IMR-90 (cell line): ENCODE results near the gene TNFRSF14. TPM values are rescaled to one million over a fixed set of nuclear protein-coding genes. Genes with fewer than 3 reads are reported as not detected.

ENCODE experiments used
- ATAC-seq: fragments of 200-7000 bp; cut with Tn5 transposase; 2 replicates; pipeline ENCODE4 v1.9.1; 2020; ENCODE audit warnings: low read depth, mild to moderate bottlenecking, moderate library complexity
- BruUV-seq: library from RNA; stranded (reverse); fragments of 400-500 nt; replicated peaks from 2 replicates; lab custom pipeline; 2021; lab: Mats Ljungman, UMichigan
- CTCF ChIA-PET: fragments of 300-600 bp; formaldehyde crosslinking; extraction: SDS; loops from one replicate; lab custom pipeline; 2021; ENCODE audit warnings: antibody characterized with exemption; lab: Yijun Ruan, JAX
- POLR2A ChIA-PET: fragments of 300-600 bp; sonication (Branson Sonifier 250); formaldehyde crosslinking; loops from one replicate; lab custom pipeline; 2022; ENCODE audit warnings: antibody characterized with exemption; ENCODE audit not compliant: unreplicated experiment; lab: Charles Lee
- DNase-seq: peaks from one replicate; pipeline ENCODE4 v3.0.0; 2013
- H2AFZ ChIP-seq: replicated peaks from 2 replicates; pipeline ENCODE3; 2013; ENCODE audit warnings: low read length, mild to moderate bottlenecking; ENCODE audit not compliant: poor library complexity
- H2AK5ac ChIP-seq: 2 replicates; pipeline ENCODE4 v1.6.1; 2013; ENCODE audit warnings: low read depth, low read length, inconsistent platforms
- H2AK9ac ChIP-seq: replicated peaks from 2 replicates; pipeline ENCODE3; 2013; ENCODE audit warnings: mild to moderate bottlenecking, low read depth, low read length, moderate library complexity; ENCODE audit not compliant: poor library complexity
- H2BK120ac ChIP-seq: 2 replicates; pipeline ENCODE4 v1.6.1; 2013; ENCODE audit warnings: low read depth, low read length, inconsistent platforms
- H2BK15ac ChIP-seq: 3 replicates; pipeline ENCODE4 v1.6.1; 2013; ENCODE audit warnings: low read depth, low read length, inconsistent platforms
- H2BK20ac ChIP-seq: 2 replicates; pipeline ENCODE4 v1.6.1; 2013; ENCODE audit warnings: low read depth, mild to moderate bottlenecking, inconsistent platforms, low read length, moderate library complexity
- H2BK5ac ChIP-seq: 2 replicates; pipeline ENCODE4 v1.6.1; 2013; ENCODE audit warnings: mild to moderate bottlenecking, low read depth, low read length, inconsistent platforms; ENCODE audit not compliant: poor library complexity, severe bottlenecking
- H3K14ac ChIP-seq: replicated peaks from 2 replicates; pipeline ENCODE4 v1.6.1; 2013; ENCODE audit warnings: low read depth, low read length, inconsistent platforms
- H3K18ac ChIP-seq: 2 replicates; pipeline ENCODE4 v1.6.1; 2013; ENCODE audit warnings: low read depth, low read length, control low read depth
- H3K23ac ChIP-seq: 2 replicates; pipeline ENCODE4 v1.6.1; 2013; ENCODE audit warnings: low read depth, low read length, inconsistent platforms
- H3K27ac ChIP-seq: 2 replicates; pipeline ENCODE4 v1.5.1; 2013; ENCODE audit warnings: mild to moderate bottlenecking, control low read depth, low read length; ENCODE audit not compliant: insufficient read depth
- H3K27me3 ChIP-seq: 2 replicates; pipeline ENCODE4 v1.6.1; 2013; ENCODE audit warnings: low read length; ENCODE audit not compliant: control insufficient read depth, insufficient read depth
- H3K36me3 ChIP-seq: 2 replicates; pipeline ENCODE4 v1.6.1; 2013; ENCODE audit warnings: low read length, mixed read lengths; ENCODE audit not compliant: control insufficient read depth, insufficient read depth
- H3K4ac ChIP-seq: 2 replicates; pipeline ENCODE4 v1.6.1; 2013; ENCODE audit warnings: low read depth, low read length, inconsistent platforms
- H3K4me1 ChIP-seq: 2 replicates; pipeline ENCODE4 v1.6.1; 2013; ENCODE audit warnings: low read length, mixed read lengths; ENCODE audit not compliant: control insufficient read depth, insufficient read depth
- H3K4me2 ChIP-seq: 2 replicates; pipeline ENCODE4 v1.6.1; 2013; ENCODE audit warnings: low read depth, mild to moderate bottlenecking, control low read depth, low read length, moderate library complexity
- H3K4me3 ChIP-seq: 2 replicates; pipeline ENCODE4 v1.5.1; 2013; ENCODE audit warnings: low read depth, mild to moderate bottlenecking, control low read depth, low read length, moderate library complexity; ENCODE audit not compliant: insufficient read depth
- H3K56ac ChIP-seq: 2 replicates; pipeline ENCODE4 v1.6.1; 2013; ENCODE audit warnings: low read length, inconsistent platforms; ENCODE audit not compliant: insufficient read depth; ENCODE audit errors: extremely low read depth
- H3K79me1 ChIP-seq, 2 experiments: 2 replicates each; pipeline ENCODE4 v1.6.1; 2013; ENCODE audit warnings: low read length in 2 of 2, inconsistent platforms in 1 of 2, low read depth in 1 of 2
- H3K9ac ChIP-seq: 2 replicates; pipeline ENCODE4 v1.6.1; 2013; ENCODE audit warnings: low read depth, low read length, control low read depth
- H3K9me1 ChIP-seq: 2 replicates; pipeline ENCODE4 v1.6.1; 2013; ENCODE audit warnings: low read length, inconsistent platforms; ENCODE audit not compliant: insufficient read depth
- H3K9me3 ChIP-seq: 2 replicates; pipeline ENCODE4 v1.6.1; 2013; ENCODE audit warnings: low read length; ENCODE audit not compliant: control insufficient read depth, insufficient read depth
- H4K20me1 ChIP-seq: 2 replicates; pipeline ENCODE4 v1.6.1; 2013; ENCODE audit warnings: low read length, inconsistent platforms; ENCODE audit not compliant: insufficient read depth
- H4K5ac ChIP-seq: 2 replicates; pipeline ENCODE4 v1.6.1; 2013; ENCODE audit warnings: mild to moderate bottlenecking, low read depth, low read length, control low read depth
- H4K8ac ChIP-seq, 2 experiments: 2 replicates each; pipeline ENCODE4 v1.6.1; 2013; ENCODE audit warnings: low read depth in 2 of 2, low read length in 2 of 2, control low read depth in 1 of 2, inconsistent platforms in 1 of 2
- H4K91ac ChIP-seq: 2 replicates; pipeline ENCODE4 v1.6.1; 2013; ENCODE audit warnings: low read depth, low read length, inconsistent platforms; ENCODE audit not compliant: insufficient read depth
- BHLHE40 ChIP-seq: fragments of 150-350 bp; IDR thresholded peaks from 2 replicates; pipeline ENCODE4 v1.6.1; 2016; ENCODE audit warnings: mild to moderate bottlenecking, low read depth, low read length
- CHD1 ChIP-seq: IDR thresholded peaks from 2 replicates; pipeline ENCODE4 v1.6.1; 2012; ENCODE audit warnings: low read depth, low read length, improper control_type of control experiment
- FOS ChIP-seq: fragments of 150-350 bp; IDR thresholded peaks from 2 replicates; pipeline ENCODE4 v1.6.1; 2016; ENCODE audit warnings: low read depth, low read length
- MXI1 ChIP-seq: IDR thresholded peaks from 2 replicates; pipeline ENCODE4 v1.6.1; 2012; ENCODE audit warnings: low read depth, mild to moderate bottlenecking, low read length, moderate library complexity, borderline replicate concordance
- NFE2L2 ChIP-seq: fragments of 150-350 bp; IDR thresholded peaks from 2 replicates; pipeline ENCODE4 v1.6.1; 2016; ENCODE audit warnings: low read depth, mild to moderate bottlenecking, low read length
- POLR2A ChIP-seq: IDR thresholded peaks from 2 replicates; pipeline ENCODE4 v1.6.1; 2012; ENCODE audit warnings: mild to moderate bottlenecking, low read depth, low read length
- RAD21 ChIP-seq: IDR thresholded peaks from 2 replicates; pipeline ENCODE4 v1.6.1; 2012; ENCODE audit warnings: low read length, improper control_type of control experiment
- RFX5 ChIP-seq: IDR thresholded peaks from 2 replicates; pipeline ENCODE4 v1.8.0; 2012; ENCODE audit warnings: low read depth, mild to moderate bottlenecking, low read length, moderate library complexity
- SMC3 ChIP-seq: fragments of 150-350 bp; IDR thresholded peaks from 2 replicates; pipeline ENCODE4 v1.6.1; 2016; ENCODE audit warnings: low read depth, mild to moderate bottlenecking, antibody characterized with exemption, low read length, moderate library complexity
- WGBS, 2 experiments: methylation state at CpG; one replicate each; pipeline versions ENCODE4 v1.1.5 to v1.1.7; 2013; ENCODE audit warnings: missing lambda C conversion rate in 2 of 2; ENCODE audit not compliant: insufficient read length in 1 of 2; ENCODE audit errors: extremely low coverage in 2 of 2; 5-methylcytosine and 5-hydroxymethylcytosine counted together
- dilution Hi-C: fragments of 300-500 bp; cut with HindIII; formaldehyde crosslinking; loops from one replicate; pipeline ENCODE4 v1.14.3; 2018; ENCODE audit warnings: low sequenced_read_pairs; ENCODE audit not compliant: unreplicated experiment
- in situ Hi-C: fragments of 300-500 bp; cut with MboI; formaldehyde crosslinking; loops from 3 replicates; pipeline ENCODE4 v1.14.3; 2019; ENCODE audit warnings: low sequenced_read_pairs, inconsistent platforms, mixed read lengths
- intact Hi-C: fragments of 100-400 bp; cut with micrococcal nuclease; formaldehyde crosslinking; loops from 2 replicates; pipeline ENCODE4 v1.10.0; 2022
- polyA plus RNA-seq, 3 experiments: library from polyadenylated mRNA; depleted of rRNA; stranded (reverse); fragments of >200 nt; gene quantifications; 2 replicates each; pipeline ENCODE4 v1.2.3, GENCODE V29; 2012; ENCODE audit warnings: low replicate concordance in 1 of 3
- total RNA-seq: library from RNA; depleted of rRNA; stranded (reverse); fragments of >200 nt; gene quantifications from 2 replicates; pipeline ENCODE4 v1.2.3, GENCODE V29; 2012
- TF ChIP-seq, protein P1 (sequence below): fragments of 150-350 bp; IDR thresholded peaks from 2 replicates; pipeline ENCODE4 v1.6.1; 2017; ENCODE audit warnings: mild to moderate bottlenecking, antibody characterized with exemption, low read length, low read depth

TNFRSF14 gene
- total and polyA plus RNA-seq, 2 of the 4 experiments (the other 2 are of a cell fraction), result 1.3 to 4.2 TPM

DNA sequence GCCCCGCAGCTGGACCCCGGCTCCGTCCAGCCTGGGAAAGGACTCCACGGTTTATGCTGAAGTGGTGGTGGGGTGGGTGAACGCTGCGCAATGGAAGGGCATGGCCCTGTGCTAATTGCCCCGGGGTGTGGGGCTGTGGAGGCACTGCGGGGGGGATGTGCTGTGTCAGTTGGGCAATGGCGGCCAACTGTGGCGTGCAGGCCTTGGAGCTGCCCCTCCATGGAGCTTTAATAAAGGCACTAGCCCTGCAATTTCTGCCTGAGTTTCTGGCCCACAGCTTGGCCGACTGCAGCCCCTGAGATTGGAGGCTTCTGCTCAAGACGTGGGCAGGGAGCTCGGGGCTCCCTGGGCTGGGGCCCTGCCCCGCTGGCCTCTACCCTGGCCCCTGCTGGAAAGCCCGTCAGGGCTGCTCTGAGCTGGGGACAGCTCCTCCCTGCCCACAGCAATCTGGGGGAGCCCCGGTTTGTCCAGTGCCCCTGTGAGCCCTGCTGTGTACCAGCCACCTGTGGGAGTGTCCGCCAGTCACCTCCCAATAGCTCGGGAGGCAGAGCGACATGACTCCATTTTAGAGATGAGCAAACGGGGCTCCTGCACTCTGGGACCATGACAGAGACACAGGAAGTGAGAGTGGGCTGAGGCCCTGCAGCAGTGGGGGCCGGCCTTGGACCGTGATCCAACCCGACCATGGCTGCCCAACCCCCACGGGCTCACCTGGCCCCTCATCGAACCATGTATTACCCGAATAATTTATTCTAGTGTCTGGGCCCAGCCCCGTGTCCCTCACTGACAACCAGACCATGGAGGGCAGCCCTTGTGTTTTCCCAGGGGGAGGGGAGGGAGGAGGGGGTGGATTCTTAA, 8.7 kb upstream of the TNFRSF14 start:
- Histone ChIP-seq H2BK15ac (no peak overlapping the region), H3K18ac (no peak overlapping the region), H2BK120ac (no peak overlapping the region), H3K27me3 (no peaks in the 10 kb centered on the region), H3K14ac (no peak overlapping the region), H4K8ac (peak overlapping the region in 1 of 2 experiments; percentile 47; a peak in 1 of 4 replicates), H2BK20ac (no peak overlapping the region), H3K56ac (no peak overlapping the region), H4K91ac (no peak overlapping the region; the same call in 1 of the 2 replicates), H2AK5ac (peak overlapping the region; percentile 75), H3K4me2 (peak overlapping the region; percentile 83), H2BK5ac (no peak overlapping the region), H3K4ac (peak overlapping the region; percentile 22; the same call in 1 of the 2 replicates), H3K9me3 (no peaks in the 10 kb centered on the region), H2AK9ac (peak overlapping the region; percentile 98), H3K4me1 (peaks cover 10% of the 10 kb centered on the region), H4K20me1 (0 out of 2 replicates have a peak, but pooled peaks cover 3% of the 10 kb centered on the region), H3K23ac (no peak overlapping the region), H3K9ac (no peak overlapping the region), H2AFZ (peak overlapping the region; percentile 91), H3K27ac (no peak overlapping the region), H3K4me3 (peak overlapping the region; percentile 14; the same call in 1 of the 2 replicates), H3K9me1 (no peaks in the 10 kb centered on the region), H3K36me3 (no peaks in the 10 kb centered on the region), H4K5ac (no peak overlapping the region), H3K79me1 (peaks cover 0 to 10% of the 10 kb centered on the region in 2 experiments; a peak in 1 of 4 replicates)
- 24% methylated on average over 10 of the region's 27 CpGs; no CpG with 5 or more reads in 1 of the 2 experiments for WGBS, 2 experiments
- TF ChIP-seq FOS (no peak), POLR2A (no peak), SMC3 (no peak), RAD21 (no peak), MXI1 (no peak), RFX5 (no peak), BHLHE40 (no peak), NFE2L2 (no peak), CHD1 (no peak)
- TF ChIP-seq, protein P1, sequence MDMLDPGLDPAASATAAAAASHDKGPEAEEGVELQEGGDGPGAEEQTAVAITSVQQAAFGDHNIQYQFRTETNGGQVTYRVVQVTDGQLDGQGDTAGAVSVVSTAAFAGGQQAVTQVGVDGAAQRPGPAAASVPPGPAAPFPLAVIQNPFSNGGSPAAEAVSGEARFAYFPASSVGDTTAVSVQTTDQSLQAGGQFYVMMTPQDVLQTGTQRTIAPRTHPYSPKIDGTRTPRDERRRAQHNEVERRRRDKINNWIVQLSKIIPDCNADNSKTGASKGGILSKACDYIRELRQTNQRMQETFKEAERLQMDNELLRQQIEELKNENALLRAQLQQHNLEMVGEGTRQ, result no peak
- DNase-seq, result no peak
- CTCF ChIA-PET, result interaction anchor here (0.5 kb wide), 1 partner anchor 126 kb away, joined by 3 read pairs; no protein-coding TSS in a partner anchor
- dilution Hi-C loops (no loop called here), intact Hi-C loops (loop anchor here (5.0 kb wide), 1 partner anchor 115 kb away; no protein-coding TSS in a partner anchor), in situ Hi-C loops (loop anchor here (25.0 kb wide), 1 partner anchor 360 kb away; the partner anchor contains the start of gene FAAP20)
- peak; percentile 2 for ATAC-seq
- no TSS peak for BruUV-seq
- POLR2A ChIA-PET, result no interaction called here
